Stimulated activated naive CD4-positive, alpha-beta T cell treated with Interleukin-2 at 50 U/mL for 16 hours (primary cell): ENCODE data around the gene PPP6R3.
"Not testable (repeated sequence)": the region's sequence is repeated elsewhere in the genome, so short reads cannot be mapped to it uniquely, and the experiment has no call there.

Experiments
- DNase-seq: peaks from one replicate; lab custom pipeline; 2025; lab: John Stamatoyannopoulos, UW

PPP6R3 gene

DNA sequence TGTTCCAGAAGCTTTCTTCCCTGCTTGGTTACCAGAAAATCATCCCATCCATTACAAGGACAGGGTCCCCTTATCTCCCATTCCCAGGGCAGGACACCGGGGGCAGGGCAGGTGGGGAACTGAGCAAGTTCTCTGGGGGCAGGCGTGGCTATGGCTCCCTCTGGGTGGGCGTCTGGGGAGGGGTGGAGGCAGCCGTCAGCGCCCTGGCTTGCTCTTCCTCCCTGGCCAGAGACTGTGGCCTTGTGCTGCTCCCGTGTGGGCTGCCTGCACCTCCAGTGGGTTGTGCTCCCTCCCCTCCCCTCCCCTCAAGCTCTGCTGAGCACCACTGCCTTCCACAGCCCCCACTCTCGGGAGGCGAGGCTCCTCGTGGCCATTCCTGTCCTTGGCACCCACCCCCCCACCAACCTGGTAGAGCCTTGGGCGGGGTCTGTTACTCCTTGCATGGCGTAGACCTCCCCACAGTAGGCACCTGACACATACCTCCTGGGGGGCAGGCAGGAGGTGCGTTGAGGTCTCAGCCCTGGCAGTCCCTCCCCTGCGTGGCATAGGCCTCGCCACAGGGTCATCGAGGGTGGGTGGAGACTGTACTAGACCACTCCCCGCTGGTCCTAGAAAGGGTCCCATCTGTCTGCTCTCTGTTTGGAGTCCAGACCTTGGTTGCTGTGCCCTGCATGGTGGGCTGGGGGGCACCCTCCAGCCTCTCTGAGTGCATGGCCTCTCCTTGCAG lies 24.2 kb upstream of the PPP6R3 start:
- no peak for DNase-seq

DNA sequence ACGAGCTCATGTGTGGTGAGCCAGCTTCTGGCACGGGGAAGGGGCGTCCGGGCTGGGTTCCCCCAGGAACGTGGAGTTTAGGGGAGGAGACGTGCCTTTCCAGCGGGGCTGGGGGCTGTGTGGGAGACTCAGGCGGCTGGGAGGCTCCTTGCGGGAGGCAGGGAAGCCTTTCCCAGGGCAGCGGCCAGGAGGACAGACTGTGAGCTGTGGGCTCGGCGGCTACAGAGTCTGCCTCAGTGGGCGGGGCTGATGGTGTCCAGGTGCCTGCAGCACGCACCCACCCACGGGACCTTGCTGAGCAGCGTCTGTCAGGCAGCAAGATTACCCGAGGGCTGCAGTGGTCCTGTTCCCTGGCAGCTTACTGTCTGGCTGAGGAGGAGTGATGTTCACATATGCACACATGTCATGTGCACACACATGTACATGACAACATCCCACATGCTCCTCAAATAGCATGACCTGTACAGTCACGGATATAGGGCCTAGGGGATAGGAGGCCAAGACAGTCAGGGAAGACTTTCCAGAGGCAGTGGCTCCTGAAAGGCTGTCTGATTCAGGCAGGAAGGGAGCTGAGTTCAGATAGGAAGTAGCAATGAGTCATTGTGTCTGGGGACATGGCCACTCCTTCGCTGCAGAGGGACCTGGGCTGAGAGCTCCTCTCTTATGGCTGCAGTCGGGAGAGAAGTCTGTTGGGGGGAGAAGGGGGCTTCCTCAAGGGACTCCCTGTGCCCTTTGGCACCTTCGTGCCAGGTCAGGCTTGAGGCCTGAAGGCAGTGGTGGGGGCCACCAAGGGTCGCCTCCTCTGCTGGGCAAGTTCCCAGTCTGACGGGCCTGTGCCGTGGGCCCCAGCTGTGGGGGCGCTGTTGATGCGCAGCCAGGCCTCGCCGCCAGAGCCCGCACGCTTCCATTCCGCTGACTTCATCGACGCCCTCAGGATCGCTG lies 23.3 kb upstream of the PPP6R3 start:
- no peak for DNase-seq

DNA sequence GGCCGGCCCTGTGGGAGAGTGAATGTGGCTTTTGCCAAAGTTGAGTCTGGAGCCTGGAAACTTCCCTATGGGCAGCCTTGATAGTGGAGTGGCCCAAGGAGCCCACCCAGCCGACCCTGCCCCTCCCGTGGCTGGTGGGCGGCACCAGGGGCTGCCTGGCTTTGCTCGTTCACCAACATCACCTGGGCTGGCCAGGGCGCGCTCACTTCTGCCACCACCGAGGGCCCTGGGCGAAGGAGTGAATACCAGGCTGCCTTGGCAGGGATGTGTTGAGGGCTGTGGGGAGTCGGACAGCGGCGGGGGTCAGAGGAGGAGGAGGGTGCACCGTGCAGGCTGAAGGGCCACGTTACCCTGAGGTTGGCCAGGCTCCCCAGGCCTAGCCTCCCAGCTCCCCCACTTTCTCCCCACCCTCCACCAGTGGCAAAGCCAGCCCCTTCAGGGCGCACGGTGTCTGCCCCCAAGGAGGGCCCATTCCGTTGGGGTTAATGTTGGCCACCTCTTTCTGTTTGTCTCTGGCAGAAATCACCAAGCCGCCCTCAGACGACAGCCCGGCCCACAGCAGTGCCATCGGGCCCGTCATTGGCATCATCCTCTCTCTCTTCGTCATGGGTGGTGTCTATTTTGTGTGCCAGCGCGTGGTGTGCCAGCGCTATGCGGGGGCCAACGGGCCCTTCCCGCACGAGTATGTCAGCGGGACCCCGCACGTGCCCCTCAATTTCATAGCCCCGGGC lies 22.5 kb upstream of the PPP6R3 start:
- no peak for DNase-seq

DNA sequence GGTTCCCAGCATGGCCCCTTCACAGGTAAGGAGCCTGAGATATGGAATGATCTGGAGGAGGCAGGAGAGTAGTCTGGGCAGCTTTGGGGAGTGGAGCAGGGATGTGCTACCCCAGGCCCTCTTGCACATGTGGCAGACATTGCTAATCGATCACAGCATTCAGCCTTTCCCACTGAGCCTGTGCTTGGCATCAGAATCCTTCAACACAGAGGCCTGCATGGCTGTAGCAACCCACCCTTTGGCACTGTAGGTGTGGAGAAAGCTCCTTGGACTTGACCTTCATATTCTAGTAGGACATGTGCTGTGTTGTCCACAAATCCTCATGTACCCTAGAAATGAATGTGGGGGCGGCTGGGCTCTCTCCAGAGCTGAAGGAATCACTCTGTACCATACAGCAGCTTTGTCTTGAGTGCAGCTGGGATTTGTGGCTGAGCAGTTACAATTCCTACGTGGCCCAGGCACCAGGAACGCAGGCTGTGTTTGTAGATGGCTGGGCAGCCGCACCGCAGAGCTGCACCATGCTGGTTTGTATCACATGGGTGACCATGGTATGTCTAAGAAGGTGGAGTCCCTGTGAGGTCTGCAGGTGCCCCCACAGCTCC lies 21.8 kb upstream of the PPP6R3 start:
- no peak for DNase-seq

DNA sequence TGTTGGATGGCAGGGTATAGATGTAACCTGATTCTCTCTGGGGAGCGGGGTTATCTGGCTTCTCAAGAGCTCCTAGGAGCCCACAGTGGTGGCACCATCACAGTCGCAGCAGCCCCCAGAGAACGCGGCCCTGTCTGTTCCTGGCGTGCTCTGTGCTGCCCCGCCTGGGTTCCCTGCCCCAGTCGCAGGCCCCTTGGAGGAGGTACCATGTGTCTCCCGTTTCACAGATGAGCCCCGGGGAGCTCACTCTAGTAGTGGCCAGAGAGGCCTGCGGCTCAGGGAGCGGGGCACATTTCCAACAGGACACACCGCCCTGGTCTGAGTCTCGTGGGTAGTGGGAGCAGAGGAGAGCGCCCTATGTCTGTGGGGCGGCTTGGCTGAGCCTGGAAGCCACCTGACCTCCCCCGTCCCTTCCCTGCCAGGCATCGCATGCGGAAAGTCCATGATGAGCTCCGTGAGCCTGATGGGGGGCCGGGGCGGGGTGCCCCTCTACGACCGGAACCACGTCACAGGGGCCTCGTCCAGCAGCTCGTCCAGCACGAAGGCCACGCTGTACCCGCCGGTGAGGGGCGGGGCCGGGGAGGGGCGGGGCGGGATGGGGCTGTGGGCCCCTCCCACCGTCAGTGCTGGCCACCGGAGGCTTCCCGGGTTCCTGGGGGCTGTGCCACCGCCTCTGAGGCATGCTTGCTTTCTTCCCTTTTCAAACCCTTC lies 21.0 kb upstream of the PPP6R3 start:
- DNase-seq, result no peak

DNA sequence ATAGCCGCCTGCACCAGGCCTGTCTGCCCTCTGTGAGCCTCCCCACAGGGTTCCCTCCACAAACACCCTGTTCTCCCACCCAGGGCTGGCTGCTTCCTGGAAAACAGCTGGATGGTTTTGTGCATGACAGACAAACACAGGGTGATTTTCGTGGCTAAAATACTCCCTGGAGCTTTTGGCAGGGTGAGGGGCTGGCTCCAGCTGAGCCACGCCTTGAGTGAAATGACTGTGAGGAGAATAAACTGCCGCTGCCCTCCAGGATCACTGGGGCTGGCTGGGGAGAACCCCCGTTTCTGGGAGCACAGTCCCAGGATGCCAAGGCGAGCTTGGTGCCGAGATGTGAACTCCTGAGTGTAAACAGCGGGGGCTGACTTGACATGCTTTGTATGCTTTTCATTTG lies 20.3 kb upstream of the PPP6R3 start:
- DNase-seq, result no peak

DNA sequence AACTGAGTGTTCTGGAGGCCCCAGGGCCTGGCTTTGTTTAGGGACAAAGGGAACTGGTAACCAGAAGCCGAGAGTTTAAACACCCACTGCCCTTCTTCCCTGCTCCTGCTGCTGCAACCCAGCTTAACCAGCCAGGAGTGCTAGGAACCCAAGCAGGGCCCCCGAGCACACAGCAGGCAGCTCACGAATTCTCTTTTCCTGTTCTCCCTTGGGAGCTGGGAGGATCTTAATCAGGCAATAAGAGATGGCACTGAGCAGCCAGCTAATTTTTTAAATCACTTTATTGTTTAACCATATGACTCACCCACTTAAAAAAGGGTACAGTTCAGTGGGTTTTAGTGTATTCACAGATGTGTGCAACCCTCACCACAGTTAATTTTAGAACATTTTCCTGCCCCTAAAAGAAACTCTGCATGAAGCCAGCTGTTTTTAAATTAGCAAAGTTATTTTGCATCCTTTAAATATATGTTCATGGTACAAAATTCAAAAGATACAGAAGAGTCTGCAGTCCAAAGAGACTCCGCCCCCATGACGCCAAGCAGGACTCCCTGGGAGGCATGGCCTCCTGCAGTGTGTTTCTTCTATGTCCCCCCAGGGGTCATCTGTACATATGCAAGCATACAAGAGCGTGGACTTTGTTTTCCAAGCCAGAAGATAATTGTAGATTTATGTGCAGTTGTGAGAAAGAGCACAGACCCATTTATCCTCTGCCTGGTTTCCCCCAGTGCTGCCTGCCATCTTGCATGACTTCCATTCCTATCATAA lies 18.9 kb upstream of the PPP6R3 start:
- DNase-seq, result no peak

DNA sequence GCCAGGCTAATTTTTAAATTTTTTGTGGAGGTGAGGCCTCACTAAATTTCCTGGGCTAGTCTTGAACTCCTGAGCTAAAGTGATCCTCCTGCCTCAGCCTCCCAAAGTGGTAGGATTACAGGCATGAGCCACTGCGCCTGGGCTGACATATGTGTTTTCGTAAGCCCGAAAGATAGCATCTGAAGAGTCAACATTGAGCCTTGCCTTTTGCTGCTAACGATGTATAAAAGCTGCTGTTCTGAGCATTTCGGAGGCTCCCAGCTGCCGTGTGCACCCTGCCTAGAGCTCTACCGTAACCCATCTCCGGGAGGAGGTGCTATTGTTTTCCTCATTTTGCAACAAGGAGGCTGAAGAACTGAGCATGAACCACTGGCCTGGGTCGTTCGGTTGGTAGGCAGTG lies 18.1 kb upstream of the PPP6R3 start:
- no peak for DNase-seq

DNA sequence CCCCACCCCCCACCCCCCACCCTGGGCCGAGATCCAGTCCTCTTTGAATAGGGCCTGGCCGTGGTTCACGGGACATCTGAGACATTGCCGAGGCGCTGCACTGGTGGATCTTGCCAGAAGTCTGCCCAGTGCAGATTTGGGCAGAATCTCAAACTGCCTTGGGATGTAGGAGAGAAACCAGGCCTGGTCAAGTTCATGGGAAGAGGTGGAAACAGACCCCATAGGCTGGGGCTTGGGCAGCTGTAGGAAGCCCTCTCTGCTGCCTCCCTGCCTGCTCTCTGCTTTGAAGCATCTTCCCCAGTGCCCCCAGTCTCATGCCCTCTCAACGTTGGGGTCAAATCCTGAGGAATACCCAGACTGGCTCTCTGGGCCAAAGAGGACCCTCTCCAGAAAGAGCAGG lies 16.0 kb upstream of the PPP6R3 start:
- no peak for DNase-seq

DNA sequence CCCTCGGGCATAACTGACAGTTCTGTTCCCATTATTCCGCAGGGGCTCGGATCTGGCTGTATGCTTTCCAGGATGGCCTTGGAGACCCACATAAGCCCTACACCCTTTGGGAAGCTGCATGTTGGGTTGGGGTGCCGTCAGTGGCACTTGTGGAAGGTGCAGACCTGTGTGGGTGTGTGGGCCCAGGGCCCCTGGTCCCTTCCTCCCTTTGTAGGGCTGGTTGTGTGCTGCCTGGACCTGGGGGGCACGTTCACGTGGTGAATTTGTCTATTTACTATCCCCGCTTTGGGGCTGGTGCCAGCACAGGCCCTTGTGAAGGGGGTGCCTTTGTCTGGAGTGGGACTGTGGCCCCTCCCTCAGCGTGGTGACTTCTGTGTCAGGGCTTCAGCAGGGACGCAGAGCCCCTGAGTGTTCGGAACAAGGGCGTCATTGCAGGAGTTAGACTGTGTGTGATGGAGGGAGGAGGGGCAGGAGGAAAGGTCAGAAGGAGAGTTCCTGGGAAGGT lies 15.0 kb upstream of the PPP6R3 start:
- no peak for DNase-seq

DNA sequence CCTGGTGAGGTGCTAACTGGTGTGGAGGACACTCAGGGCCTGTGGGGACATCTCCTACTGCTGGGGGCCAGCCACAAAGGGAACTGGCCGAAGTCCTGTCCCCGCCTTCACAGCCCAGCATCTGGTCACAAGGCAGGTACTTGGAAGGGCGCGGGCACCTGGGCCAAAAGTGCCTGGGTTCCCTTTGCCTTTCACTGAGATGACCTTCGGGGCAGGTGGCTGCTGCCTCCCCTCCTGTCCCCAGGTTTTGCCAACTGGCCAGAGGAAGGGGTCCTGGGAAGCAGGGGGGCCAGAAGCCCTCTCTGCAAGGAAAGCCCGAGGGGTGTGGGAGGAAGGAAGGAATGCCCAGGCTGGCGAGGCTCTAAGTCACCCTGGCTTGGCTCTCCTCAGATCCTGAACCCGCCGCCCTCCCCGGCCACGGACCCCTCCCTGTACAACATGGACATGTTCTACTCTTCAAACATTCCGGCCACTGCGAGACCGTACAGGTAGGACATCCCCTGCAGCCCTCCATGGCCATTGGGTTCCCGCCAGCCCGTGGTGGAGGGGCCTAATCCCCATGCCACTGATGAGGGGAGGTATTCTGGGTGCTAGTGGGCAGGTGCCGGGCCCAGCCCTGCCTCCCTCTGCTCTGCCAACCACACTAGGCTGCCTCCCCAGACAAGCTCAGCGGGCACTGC lies 14.4 kb upstream of the PPP6R3 start:
- DNase-seq, result no peak

DNA sequence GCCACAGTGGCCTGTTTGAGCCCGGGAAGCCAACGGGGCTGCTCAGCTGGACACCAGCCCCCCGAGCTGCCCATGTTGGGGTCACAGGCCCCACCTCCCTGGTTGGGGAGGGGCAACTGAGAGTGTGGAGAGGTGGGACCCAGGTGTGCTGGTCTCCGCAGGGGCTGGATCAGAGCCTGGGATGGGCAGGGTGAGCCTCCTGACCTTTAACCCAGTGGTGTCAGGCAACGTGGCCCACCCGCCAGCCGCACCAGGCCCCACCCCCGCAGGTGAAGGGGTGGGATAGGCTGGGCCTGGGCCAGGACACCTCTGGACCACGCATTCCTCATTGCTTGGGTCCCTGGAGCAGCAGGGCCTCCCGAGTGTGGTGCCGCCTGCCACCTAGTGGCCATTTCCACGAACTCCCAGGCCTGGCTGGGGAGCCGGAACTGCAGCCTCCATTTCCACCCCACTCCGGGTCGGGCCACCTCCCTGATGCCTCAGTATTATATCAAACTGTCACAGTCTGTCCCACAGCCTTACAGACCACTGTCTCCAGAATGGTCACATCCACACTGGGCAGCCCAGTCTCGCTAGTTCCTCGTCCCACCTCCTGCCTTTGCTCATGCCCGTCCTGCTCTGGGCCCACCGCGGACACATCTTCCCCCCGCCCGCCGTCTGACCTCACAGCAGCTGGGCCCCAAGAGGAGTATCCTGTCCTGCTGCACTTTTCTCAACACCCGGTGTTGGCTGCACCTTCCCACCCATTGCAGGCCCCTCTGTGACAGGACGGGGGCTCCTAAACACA lies 13.3 kb upstream of the PPP6R3 start:
- peak; percentile 70 for DNase-seq

DNA sequence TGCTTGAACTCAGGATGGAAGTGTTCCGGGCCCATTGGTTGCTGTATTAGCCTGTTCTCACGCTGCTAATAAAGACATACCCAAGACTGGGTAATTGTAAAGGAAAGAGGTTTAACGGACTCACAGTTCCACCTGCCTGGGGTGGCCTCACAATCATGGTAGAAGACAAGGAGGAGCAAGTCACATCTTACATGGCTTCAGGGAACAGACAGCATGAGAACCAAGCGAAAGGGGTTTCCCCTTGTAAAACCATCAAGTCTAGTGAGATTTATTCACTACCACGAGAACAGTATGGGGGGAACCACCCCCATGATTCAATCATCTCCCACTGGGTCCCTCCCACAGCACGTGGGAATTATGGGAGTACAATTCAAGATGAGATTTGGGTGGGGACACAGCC lies 12.6 kb upstream of the PPP6R3 start:
- not testable (repeated sequence) for DNase-seq

DNA sequence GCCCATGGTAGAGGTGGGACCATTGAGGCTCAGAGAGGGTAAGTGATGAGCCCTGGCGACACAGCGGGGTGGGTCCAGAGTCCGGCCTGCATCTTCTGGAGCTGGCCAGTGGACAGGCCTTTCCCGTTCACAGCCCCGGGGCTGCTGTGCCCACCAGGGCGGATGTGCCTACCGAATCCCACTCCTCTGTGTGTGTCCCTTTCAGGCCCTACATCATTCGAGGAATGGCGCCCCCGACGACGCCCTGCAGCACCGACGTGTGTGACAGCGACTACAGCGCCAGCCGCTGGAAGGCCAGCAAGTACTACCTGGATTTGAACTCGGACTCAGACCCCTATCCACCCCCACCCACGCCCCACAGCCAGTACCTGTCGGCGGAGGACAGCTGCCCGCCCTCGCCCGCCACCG lies 11.9 kb upstream of the PPP6R3 start:
- no peak for DNase-seq

DNA sequence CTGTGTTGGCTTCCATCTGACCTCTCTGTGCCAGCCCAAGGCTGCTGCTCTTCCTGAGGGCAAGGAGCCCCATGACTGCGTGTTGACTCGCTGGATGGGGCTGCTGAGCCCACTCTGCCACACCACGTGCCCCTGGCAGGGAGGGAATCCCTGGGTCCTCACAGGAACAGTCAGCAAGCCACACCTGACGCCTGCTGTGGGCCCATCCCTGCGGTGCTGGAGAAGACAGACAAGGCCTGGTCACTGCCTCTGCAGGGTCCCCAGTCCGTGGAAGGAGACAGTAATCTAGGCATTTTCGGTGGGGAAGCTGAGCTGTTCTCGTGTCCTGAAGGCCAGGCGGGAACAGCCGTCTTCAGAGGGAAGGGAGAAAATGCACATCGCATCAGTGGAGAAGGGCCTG lies 10.6 kb upstream of the PPP6R3 start:
- DNase-seq, result no peak

DNA sequence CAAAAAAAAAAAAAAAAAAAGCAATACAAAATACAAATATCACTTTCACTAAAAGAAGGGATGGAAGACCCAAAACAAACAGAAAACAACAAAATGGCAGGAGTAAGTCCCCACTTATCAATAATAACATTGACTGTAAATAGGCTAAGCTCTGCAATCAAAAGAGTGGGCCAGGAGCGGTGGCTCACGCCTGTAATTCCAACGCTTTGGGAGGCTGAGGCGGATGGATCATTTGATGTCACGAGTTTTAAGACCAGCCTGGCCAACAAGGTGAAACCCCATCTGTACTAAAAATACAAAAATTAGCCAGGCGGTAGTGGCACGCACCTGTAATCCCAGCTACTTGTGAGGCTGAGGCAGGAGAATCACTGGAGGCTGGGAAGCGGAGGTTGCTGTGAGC lies 9.8 kb upstream of the PPP6R3 start:
- no peak for DNase-seq

DNA sequence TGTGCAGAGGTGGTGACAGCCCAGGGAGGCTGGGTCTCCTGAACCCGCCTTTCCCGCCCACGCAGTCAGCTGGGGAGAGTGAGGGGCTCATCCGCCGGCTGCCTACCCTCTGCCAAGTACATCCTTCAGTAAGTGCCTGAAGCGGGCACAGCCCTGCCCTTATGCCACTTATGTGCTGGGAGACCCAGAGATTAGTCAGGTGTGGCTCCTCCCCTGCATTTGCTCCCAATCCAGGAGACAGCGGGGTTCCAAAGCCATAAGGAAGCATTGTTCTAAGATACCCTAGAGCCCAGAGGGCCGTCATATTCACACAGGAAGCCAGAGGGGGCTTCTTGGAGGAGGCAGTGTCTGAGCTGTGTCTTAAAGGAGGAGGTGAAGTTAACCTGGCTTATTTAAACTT lies 5.8 kb upstream of the PPP6R3 start:
- no peak for DNase-seq

DNA sequence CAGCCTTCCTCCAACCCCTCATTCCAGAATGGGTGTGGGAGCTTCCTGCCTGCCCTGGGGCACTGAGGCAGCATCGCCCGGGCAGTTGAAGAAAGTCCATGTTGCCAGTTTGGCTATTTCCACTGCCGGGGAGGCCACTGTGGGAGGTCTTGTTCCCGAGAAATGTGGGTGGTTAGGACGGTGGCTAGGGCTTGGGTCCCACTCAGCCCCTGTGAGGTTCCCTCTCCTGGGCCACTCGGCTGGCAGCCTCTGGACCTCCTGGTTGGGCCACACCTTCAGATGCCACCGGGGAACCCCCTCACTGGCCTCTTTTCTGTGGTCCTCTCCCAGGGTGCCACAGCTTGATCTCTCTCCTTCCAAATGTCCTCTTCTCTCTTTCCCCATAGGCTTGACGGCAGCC lies 5.1 kb upstream of the PPP6R3 start:
- no peak for DNase-seq

DNA sequence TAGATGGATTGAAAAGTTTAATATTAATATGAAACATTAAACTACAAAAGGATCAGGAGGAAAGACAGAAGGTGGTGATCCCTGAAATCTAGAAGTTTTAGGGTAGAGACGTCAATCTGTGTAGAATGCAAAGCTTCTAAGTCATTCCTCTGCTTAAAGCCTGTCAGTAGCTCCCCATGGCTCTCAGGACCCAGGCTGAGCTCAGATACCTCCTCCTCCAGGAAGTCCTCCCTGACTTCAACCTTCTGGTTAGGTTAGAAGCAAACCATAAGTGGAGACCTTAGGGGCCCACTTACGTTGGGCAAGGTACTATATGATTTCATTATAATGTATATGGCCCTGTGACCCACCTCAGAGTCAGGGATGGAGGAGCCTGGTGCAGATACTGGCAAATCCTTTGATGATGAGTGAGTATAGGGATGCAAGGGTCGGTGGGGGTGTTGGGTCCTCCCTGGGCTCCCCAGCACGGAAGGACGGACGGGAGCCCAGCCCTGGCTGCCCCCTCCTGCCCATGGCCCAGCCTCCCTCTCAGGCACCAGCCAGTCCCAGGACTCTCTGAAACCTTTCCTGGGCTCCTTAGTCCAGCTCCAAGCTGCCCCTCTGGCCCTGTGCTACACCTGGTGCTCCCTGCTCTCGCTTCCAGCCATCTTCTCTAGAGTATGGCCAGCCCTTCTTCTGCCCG lies 3.2 kb upstream of the PPP6R3 start:
- DNase-seq, result no peak
